ENCODE results near the gene RAP1B.
"Not testable (repeated sequence)": the region's sequence is repeated elsewhere in the genome, so short reads cannot be mapped to it uniquely, and the experiment has no call there.

The RAP1B gene

DNA sequence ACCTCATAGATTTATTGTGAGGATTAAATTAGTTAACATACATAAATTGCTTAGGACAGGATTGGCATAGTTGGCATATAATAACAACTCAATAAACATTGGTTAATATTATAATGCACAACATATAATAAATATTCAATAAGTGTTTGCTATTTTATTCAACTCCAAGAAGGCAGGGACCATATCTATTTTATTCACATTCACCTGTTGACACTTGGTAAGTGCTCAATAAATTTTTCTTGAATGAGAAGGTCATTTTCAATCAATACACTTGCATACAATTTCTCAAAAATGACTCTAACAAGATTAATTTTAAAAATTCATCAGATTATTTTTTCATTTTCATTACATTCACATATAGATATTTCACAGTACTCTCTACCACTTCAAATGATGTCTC lies 63.7 kb downstream of the RAP1B start:
- H3K9me3 ChIP-seq (ENCODE audit: control insufficient read depth, low read length) = no peaks in the 10 kb centered on the region
- H3K4me2 ChIP-seq (ENCODE audit: low read length) = no peak overlapping the region
- H3K27ac ChIP-seq = no peak overlapping the region
- TF ChIP-seq, protein P1, sequence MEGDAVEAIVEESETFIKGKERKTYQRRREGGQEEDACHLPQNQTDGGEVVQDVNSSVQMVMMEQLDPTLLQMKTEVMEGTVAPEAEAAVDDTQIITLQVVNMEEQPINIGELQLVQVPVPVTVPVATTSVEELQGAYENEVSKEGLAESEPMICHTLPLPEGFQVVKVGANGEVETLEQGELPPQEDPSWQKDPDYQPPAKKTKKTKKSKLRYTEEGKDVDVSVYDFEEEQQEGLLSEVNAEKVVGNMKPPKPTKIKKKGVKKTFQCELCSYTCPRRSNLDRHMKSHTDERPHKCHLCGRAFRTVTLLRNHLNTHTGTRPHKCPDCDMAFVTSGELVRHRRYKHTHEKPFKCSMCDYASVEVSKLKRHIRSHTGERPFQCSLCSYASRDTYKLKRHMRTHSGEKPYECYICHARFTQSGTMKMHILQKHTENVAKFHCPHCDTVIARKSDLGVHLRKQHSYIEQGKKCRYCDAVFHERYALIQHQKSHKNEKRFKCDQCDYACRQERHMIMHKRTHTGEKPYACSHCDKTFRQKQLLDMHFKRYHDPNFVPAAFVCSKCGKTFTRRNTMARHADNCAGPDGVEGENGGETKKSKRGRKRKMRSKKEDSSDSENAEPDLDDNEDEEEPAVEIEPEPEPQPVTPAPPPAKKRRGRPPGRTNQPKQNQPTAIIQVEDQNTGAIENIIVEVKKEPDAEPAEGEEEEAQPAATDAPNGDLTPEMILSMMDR (IDR thresholded peaks at IDR 0.05) = no peak
- H3K36me3 ChIP-seq (ENCODE audit: control insufficient read depth, insufficient read depth, low read length) = no peaks in the 10 kb centered on the region
- no peaks in the 10 kb centered on the region for H3K4me1 ChIP-seq
- no peaks in the 10 kb centered on the region for H3K27me3 ChIP-seq (ENCODE audit: control insufficient read depth, insufficient read depth, low read length)
- no peak overlapping the region for H3K4me3 ChIP-seq (ENCODE audit: low read depth, low read length)
- H3K9ac ChIP-seq = no peak overlapping the region
- no peak overlapping the region for H2AFZ ChIP-seq
- no peaks in the 10 kb centered on the region for H3K79me2 ChIP-seq

DNA sequence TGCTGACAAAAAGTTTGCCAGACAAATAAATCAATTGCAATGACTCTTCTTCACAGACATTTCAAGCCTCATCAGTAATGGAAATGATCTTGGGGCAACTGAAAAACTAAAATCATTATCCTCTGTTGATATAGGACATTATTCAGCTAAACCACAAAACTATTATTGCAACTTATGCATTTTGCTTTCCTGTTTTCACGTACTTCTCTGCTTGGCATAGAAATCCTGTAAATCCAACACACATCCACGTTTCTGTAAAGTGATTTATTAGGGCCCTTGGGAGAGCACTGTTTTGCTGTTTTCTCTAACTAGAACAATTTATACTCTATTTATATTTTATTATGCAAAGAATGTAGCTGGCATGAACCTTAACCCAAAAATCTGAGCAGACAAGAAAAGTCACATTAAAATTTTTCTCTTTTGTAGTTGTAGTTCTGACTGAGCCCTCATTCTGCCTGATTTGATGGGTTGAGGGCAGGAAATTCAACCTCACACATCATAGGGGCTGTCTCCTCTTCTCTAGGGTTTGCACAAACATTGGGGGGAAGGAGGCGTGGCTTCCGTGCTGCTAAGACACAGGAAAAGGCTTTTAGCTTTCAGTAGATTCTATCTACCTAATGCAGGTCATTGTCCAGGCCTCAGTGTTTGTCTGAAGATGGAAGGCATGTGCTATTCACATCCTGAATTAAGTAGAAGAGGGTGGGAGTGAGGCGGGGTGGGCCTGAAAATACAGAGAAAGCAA lies 64.6 kb downstream of the RAP1B start:
- Histone ChIP-seq H3K27ac (no peak overlapping the region), H3K4me2 (ENCODE audit: low read length) (no peak overlapping the region), H3K79me2 (no peaks in the 10 kb centered on the region), H3K4me3 (ENCODE audit: low read depth, low read length) (no peak overlapping the region), H3K4me1 (no peaks in the 10 kb centered on the region), H3K36me3 (ENCODE audit: control insufficient read depth, insufficient read depth, low read length) (no peaks in the 10 kb centered on the region), H3K27me3 (ENCODE audit: control insufficient read depth, insufficient read depth, low read length) (no peaks in the 10 kb centered on the region), H3K9me3 (ENCODE audit: control insufficient read depth, low read length) (no peaks in the 10 kb centered on the region), H3K9ac (no peak overlapping the region), H2AFZ (no peak overlapping the region)
- TF ChIP-seq, protein P1 (IDR thresholded peaks at IDR 0.05) = no peak

DNA sequence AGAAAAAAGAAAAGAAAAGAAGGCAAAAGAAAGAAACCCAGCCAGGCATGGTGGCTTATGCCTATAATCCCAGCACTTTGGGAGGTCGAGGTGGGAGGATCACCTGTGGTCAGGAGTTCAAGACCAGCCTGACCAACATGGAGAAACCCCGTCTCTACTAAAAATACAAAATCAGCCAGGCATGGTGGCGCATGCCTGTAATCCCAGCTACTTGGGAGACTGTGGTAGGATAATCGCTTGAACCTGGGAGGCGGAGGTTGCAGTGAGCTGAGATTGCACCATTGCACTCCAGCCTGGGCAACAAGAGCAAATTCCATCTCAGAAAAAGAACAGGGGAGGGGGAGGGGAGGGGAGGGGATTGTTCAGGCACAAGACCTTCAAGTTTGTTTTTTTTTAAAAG lies 66.2 kb downstream of the RAP1B start:
- H3K9ac ChIP-seq; H2AFZ ChIP-seq; H3K36me3 ChIP-seq (ENCODE audit: control insufficient read depth, insufficient read depth, low read length); H3K79me2 ChIP-seq; H3K9me3 ChIP-seq (ENCODE audit: control insufficient read depth, low read length); H3K4me2 ChIP-seq (ENCODE audit: low read length); H3K27me3 ChIP-seq (ENCODE audit: control insufficient read depth, insufficient read depth, low read length); H3K4me3 ChIP-seq (ENCODE audit: low read depth, low read length); H3K4me1 ChIP-seq; H3K27ac ChIP-seq: not testable (repeated sequence)

DNA sequence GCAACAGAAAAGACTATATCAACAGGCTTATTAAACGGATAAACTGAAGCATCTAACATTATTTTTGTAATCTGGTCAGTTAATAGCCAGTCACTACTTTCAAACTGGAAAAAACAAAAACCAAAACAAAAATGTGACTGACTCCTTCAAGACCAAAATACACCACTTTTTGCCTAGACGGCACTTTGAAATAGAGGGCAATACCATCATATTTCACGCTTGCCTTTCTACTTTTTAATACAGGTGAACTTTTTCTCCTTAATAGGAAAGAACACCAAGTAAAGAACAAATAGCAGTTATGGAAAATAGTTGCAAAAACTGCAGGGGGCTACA lies 75.5 kb downstream of the RAP1B start:
- TF ChIP-seq, protein P1 (IDR thresholded peaks at IDR 0.05) = no peak
- no peaks in the 10 kb centered on the region for H3K36me3 ChIP-seq (ENCODE audit: control insufficient read depth, insufficient read depth, low read length)

DNA sequence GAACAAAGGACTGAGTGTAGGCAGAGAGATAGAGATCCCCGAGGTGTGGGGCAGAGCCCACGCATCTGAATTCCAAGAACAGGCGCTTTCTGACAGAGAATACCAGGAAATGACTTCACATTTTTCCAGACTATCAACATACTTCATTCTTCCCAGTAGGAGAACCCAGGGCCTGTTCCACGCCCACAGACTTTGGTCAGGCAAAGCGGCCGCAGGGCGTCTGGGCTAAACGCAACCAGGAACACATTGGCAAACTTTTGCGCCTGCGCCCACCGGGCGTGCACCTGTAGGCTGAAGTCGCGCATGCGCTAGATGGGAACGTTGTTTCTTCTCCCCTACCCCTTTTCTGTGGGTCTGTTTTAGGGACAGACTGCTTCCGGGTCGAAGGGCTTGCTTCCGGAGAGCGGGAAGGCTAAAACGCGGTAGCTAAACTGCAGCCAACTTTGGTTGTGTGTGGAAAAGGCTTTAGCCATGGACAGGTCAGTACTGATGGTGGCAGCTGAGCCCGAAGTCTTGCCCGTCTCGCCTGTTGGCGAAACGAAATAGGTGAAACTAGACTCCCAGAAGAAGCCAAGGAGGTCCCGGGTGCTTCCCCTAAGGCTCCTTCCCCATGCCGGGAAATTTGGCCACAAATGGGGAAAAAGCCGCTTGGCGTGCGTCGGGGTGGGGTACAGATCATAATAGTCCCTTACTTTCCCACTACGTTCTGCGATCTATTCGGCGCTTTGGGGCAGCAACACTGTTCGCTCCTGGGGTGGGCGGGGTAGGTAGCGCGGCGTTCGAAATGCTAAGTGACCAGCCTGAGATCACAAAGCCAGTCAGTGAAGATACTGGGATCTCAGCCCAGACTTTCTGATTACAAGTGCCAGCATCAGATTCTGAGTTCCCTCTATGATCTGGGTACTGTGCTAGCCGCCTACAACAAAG lies 76.2 kb downstream of the RAP1B start, which contains the start of gene NUP107:
Gene NUP107 (plus strand): TSS at position 384 of the 927 bp plus-strand sequence. CDS start 88 bp downstream, at position 472.
- H3K27me3 ChIP-seq (ENCODE audit: control insufficient read depth, insufficient read depth, low read length) = no peaks in the 10 kb centered on the region
- no peaks in the 10 kb centered on the region for H3K9me3 ChIP-seq (ENCODE audit: control insufficient read depth, low read length)
- H3K79me2 ChIP-seq = peaks cover 12% of the 10 kb centered on the region
- peak within 1 kb of the TSS; percentile 78 for H3K4me2 ChIP-seq (ENCODE audit: low read length)
- TF ChIP-seq, protein P1 (IDR thresholded peaks at IDR 0.05) = no peak
- peak within 1 kb of the TSS; percentile 91 for H2AFZ ChIP-seq
- H3K9ac ChIP-seq = peak within 1 kb of the TSS; percentile 70
- H3K4me3 ChIP-seq (ENCODE audit: low read depth, low read length) = peak within 1 kb of the TSS; percentile 89
- H3K4me1 ChIP-seq = peaks cover 9% of the 10 kb centered on the region
- H3K36me3 ChIP-seq (ENCODE audit: control insufficient read depth, insufficient read depth, low read length) = no peaks in the 10 kb centered on the region
- H3K27ac ChIP-seq = peak within 1 kb of the TSS; percentile 81

More for the DNA sequence above, 75.5 kb downstream of the RAP1B start:
- Histone ChIP-seq H3K4me3 (ENCODE audit: low read depth, low read length) (peak overlapping the region; percentile 89), H3K9me3 (ENCODE audit: control insufficient read depth, low read length) (no peaks in the 10 kb centered on the region), H3K27ac (peak overlapping the region; percentile 81), H3K9ac (no peak overlapping the region), H3K4me1 (peaks cover 9% of the 10 kb centered on the region), H3K79me2 (peaks cover 12% of the 10 kb centered on the region), H3K4me2 (ENCODE audit: low read length) (peak overlapping the region; percentile 78), H2AFZ (peak overlapping the region; percentile 91), H3K27me3 (ENCODE audit: control insufficient read depth, insufficient read depth, low read length) (no peaks in the 10 kb centered on the region)

Measured in parathyroid adenoma (tissue), 2 donors.